Superior temporal gyrus (tissue), 1 donor: Measurements from ENCODE around the gene SLC7A5.
A peak's percentile ranks its signal among the peaks of the same experiment; 100 is the strongest.
"Not testable (repeated sequence)": the region's sequence is repeated elsewhere in the genome, so short reads cannot be mapped to it uniquely, and the experiment has no call there.

Experiments used
- DNase-seq: peaks from one replicate; pipeline ENCODE4 v3.0.0-alpha.2; 2016; ENCODE audit errors: extremely low spot score

The SLC7A5 gene

DNA sequence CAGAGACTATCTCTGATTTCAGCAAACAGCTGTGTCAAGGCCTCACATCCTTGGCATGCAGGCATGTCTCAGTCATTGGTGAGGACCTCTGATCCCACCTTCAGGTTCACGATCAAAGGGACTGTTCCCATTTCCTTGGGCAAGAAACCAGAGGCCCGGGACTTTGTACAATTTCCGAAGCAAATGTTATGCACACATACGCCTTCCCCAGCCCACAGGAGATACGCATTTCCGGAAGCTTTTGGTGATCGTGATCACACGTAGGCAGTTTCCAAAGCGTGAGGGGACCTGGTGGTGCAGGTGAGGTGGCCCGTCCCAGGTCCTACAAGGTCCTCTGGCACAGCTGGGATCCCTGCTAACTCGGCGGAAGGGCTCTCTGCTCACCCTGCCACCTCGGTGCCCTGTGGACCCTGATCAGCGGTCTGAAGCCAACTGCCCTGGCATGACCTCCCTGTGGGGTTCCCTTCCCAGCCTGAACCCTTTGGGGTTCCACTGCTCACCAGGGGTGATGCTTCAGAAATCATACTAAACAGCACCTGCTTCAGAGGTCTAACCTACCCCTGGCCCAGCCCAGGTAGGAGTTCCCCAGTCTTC is 74.7 kb downstream of the SLC7A5 start:
- DNase-seq = no peak

DNA sequence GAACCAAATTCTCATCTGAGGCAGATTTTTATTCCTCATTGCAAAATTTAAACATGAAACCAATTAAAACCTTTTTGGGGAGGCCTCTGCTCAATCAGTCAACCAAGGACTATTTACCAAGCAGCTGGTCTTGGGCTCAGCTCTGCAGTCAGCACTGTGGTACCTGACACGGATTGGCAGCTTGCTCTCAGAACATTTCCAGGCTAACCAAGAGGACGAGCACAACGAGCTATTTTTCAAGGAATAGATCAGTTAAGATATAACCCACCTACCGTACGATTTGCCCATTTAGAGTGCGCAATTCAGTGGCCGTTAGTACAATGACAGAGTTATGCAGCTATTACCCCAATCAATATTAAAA is 77.1 kb downstream of the SLC7A5 start:
- no peak for DNase-seq

DNA sequence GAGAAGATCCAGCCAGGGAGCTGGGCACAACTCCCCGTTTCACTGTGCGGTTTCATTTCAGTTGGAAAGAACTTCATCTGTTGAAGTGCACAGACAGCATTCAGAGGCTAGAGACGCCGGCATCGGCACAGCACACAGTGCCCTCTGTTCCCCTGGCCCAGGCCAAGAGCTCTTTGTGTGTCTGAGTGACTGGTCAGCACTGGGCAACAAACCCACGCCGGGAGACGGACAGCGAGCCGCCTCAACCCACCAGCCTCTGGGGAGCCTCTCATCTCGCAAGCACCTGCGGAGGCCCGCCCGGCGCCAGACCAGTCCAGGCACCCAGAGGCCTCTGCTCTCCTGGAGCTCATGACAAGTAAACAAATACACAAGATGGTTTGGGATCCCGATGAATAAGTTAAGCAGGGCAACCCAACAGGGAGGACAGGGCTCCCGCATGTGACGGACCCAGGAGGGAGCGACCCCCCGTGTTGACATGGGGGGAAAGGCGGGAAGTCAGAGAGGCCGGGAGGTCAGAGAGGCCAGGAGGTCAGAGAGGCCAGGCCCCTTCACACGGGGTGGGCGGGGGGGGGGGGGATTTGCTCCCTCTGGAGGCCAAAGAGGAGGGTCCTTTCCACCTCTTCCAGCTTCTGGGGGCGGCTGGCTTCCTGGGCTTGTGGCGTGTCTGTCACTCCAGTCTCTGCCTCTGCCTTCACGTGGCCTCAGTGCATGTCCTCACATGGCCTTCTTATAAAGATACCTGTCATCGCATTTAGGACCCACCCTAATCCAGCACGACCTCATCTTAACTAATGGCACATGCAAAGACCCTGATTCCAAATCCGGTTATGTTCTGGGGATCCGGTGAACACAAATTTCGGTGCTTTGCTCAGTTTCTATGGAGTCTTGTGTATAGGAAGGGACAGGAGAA is 77.8 kb downstream of the SLC7A5 start:
- DNase-seq = peak; percentile 78

DNA sequence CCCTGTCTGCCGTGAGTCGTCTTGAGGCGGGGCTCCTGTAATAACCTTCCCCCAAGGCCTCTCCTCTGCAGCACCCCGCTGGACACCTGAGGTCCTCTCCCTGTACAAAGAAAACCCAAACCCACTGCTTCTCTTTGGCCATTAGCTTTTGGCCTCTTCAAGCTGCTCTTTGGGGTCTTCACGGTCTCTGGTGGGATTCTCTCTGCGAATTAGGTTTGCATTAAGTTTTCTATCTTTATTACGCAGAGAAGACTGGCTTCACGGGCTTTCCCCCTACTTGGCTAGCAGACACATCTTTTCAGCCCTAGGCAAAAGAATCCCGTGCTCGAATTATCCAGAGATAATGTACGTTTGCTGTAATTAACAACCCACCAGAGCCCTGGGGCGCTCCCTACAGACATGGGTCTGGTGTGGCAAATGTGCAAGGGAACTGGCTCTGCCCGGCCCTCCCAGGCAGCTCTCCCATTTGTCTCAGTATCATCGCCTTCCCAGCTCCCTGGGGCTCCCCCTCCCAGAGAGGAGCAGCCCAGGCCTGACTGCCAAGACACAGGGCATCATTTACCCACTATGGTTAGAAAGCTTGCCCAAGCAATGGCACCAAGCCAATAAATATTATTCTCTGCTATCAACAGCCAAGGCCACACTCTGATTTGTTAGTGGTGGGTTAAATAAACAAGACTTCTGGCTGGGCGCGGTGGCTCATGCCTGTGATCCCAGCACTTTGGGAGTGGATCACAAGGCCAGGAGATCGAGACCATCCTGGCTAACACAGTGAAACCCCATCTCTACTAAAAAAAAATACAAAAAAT is 78.8 kb downstream of the SLC7A5 start:
- DNase-seq = no peak

DNA sequence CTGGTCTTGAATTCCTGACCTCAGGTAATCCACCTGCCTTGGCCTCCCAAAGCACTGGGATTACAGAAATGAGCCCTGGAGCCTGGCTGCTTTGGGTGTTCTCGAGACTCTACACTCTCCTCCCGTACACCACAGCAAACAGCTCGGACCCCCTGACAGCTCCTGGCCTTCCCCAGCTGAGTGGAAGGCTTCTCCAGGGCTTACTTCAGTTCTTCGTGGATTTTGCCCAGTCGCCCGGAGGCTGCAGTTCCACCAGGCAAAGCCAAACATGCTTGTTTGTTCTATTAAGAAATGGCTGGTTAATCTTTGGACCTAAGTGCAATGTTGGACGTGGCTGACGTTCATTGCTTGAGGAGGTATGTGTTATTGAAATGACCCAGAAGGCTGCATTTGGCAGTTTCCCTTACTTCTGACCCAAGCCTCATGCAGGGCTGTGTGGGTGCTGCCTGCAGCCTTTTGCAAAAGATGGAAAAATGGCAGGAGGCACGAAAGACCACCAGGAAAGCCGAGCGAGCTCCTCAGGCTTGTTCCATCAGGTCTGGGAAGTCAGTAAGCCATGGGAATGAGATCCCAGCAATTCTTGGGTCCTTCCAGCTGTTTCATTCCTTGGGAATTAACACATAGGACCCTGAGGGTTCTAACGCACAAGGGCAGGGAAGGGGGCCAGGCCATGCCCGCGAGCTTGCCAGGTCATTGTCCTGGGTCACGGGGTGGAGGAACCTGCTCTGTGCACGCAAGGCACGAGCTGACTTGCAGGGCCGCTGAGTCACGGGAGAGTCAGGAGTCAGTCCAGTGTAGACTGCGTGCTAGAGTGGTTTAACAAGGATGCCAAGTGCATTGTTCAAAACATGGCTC is 79.6 kb downstream of the SLC7A5 start:
- DNase-seq = no peak

DNA sequence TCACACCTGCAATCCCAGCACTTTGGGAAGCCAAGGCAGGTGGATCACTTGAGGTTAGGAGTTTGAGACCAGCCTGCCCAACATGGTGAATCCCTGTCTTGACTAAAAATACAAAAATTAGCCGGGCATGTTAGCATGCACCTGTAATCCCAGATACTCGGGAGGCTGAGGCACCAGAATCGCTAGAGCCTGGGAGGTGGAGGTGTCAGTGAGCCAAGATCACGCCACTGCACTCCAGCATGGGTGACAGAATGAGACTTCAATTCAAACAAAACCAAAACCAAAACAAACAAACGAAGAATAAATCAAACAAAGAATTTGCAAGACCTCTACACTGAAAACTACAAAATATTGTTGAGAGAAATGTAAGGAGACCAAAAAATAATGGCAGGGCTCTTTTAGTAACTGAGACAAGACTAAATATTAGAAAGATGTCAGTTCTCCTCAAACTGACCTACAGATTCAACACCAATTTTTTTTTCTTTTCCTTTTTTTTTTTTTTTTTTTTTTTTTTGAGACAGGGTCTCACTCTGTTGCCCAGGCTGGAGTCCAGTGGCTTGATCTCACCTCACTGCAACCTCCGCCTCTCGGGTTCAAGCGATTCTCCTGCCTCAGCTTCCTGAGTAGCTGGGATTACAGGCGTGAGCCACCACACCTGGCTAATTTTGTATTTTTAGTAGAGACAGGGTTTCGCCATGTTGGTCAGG is 80.4 kb downstream of the SLC7A5 start:
- DNase-seq = not testable (repeated sequence)

DNA sequence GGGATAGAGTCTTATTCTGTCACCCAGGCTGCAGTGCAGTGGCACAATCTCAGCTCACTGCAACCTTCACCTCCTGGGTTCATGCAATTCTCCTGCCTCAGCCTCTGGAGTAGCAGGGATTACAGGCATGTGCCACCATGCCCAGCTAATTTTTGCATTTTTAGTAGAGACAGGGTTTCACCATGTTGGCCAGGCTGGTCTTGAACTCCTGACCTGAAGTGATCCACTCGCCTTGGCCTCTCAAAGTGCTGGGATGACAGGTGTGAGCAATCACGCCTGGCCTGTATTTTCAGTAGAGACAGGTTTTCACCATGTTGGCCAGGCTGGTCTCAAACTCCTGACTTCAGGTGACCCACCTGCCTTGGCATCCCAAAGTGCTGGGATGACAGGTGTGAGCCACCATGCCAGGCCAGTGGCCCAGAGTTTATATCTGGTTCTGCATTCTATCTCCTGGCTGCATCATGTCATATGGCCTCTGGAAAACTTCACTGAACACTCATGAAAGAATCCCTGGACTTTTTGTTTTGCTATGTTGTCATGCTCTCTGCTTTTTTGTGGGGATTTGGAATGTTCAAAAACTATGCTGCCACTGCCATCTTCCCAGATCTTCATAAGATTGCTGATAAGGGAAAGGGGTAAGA is 81.7 kb downstream of the SLC7A5 start:
- not testable (repeated sequence) for DNase-seq

DNA sequence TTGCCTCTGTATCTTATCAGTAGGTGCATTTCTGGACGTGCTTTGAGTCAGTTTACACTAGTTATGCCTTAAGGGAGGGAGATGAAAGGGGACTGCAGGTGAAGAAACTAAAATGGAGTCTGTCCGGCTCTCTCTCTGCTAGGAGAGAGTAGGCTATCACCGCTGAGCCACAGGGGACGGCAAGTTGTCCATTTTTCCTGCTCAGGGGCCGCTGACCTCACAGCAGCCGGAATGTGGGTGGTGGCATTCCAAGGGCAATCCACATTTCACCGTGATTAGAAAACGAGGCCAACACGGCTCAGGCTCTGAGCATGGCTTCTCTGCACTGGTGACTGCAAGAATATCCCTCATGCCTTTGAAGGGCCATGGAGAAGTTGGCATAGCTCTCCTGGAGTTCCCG is 84.5 kb downstream of the SLC7A5 start:
- DNase-seq = no peak

DNA sequence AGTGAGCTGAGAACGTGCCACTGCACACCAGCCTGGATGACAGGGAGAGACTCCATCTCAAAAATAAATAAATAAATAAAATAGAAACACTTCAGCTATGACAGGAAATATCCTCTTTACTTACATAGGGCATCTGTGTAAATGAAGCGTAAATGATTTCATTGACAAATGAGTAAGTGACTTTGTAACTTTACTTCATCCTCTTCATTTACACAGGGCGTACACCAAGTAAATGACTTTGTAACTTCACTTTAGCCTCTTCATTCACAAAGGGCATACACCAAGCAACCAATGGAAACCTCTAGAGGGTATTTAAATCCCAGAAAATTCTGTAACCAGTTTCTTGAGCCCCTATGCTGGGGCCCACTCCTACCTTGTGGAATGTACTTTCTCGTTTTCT is 87.3 kb downstream of the SLC7A5 start:
- DNase-seq = no peak

DNA sequence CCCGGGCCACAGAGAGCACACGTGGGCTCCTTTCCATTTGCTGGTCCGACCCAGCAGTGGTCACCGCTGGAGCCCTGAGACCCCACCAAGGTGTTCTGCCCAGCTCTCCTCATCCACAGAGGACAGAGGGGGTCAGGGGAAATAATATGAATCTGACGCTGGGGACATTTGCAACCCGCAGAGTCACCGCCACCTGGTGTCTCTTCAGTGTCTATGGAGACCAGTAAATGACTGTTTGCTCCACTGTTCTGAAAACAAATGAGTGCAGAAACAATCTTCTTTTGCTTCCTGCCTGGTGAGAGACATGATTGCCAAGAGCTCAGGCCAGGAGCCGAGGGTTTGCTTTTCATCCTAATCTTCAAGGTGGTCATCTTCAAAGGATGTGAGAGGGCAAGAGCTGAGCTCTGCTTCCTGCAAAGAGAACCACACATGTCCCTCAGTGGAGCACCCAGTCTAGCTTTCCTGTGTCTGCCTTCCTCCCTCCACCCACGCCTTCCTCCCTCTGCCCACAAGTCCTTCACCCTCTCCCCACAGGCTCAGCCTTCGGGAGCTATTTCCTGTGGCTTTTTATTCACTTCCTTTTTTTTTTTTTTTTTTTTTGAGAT is 88.8 kb downstream of the SLC7A5 start:
- peak; percentile 19 for DNase-seq
